ENCODE data around the gene GPR50. TPM values are rescaled to one million over a fixed set of nuclear protein-coding genes. Genes with fewer than 3 reads are reported as not detected.

The GPR50 gene
- total RNA-seq = not detected in 2 replicates

DNA sequence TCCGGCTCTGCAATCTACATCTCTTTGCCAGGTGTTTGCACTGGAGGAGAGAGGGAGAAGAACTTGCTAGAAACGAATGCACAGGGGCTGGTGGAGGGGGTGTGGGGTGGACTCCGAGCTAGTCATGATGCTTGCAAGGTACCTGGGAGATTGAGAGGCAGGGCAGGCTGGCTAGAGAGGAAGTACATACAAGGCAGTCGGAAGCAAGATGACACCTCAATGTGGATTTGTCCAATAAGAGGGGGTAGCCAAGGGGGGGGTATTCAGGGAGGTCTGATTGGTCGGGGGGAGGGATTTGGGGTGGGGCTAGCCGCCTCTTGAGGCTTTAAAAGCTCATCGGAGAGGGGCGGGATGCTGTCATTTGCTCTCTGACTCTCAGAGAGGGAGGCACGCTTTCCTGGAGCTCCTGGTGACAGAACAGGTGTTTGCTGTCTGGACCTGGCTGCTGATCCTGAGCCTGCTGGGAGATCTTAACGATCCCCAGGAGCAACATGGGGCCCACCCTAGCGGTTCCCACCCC lies at the start of gene GPR50:
Gene GPR50 (plus strand): TSS at position 354 of the 520 bp plus-strand sequence. CDS start 138 bp downstream, at position 492.

Other genes with a start within 250 kb of the GPR50 start
- 11.6 and 16.0 TPM in 2 replicates for gene HMGB3, start 193.2 kb upstream of the GPR50 start, total RNA-seq
- gene VMA21, start 220.6 kb downstream of the GPR50 start, total RNA-seq = 40.9 and 51.7 TPM in 2 replicates

Data from aortic smooth muscle cell (primary cell).